GM12878 (cell line): ENCODE measurements around the gene KIF3A. TPM values are rescaled to one million over a fixed set of nuclear protein-coding genes. Genes with fewer than 3 reads are reported as not detected.

ENCODE experiments used
- ATAC-seq: fragments of 200-7000 bp; cut with Tn5 transposase; 3 replicates; pipeline ENCODE4 v1.9.1; 2020; ENCODE audit warnings: mild to moderate bottlenecking, moderate library complexity
- BruUV-seq: library from RNA; stranded (reverse); fragments of 400-500 nt; replicated peaks from 2 replicates; lab custom pipeline; 2021; lab: Mats Ljungman, UMichigan
- CTCF ChIA-PET: fragments of 300-600 bp; sonication (Branson Sonifier 250); formaldehyde crosslinking; extraction: SDS; loops from one replicate; lab custom pipeline; 2021; ENCODE audit warnings: inconsistent platforms; lab: Yijun Ruan, JAX
- POLR2A ChIA-PET: fragments of 350-600 bp; formaldehyde crosslinking; extraction: SDS; loops from one replicate; lab custom pipeline; 2021; ENCODE audit warnings: inconsistent platforms; lab: Charles Lee
- RAD21 ChIA-PET: fragments of 300-600 bp; sonication (Branson Sonifier 250); formaldehyde crosslinking; loops from one replicate; lab custom pipeline; 2023; ENCODE audit warnings: antibody characterized with exemption; ENCODE audit not compliant: unreplicated experiment; lab: Charles Lee
- SMC1A ChIA-PET: fragments of 300-600 bp; sonication (Branson Sonifier 250); formaldehyde crosslinking; loops from one replicate; lab custom pipeline; 2023; ENCODE audit not compliant: unreplicated experiment, uncharacterized antibody; lab: Charles Lee
- DNase-seq: peaks from one replicate; pipeline ENCODE4 v3.0.0-alpha.2; 2011; ENCODE audit warnings: low read depth, low spot score
- FAIRE-seq: peaks from 3 replicates; lab custom pipeline; 2011; peaks lifted over from hg19 to GRCh38; lab: Jason Lieb, UNC
- H2AFZ ChIP-seq: 2 replicates; pipeline ENCODE4 v1.6.0; 2011; ENCODE audit warnings: low read depth, low read length, control low read depth; ENCODE audit not compliant: control insufficient read depth
- H3K27ac ChIP-seq: 2 replicates; pipeline ENCODE4 v1.5.1; 2011; ENCODE audit warnings: control low read depth; ENCODE audit not compliant: control insufficient read depth, insufficient read depth
- H3K27me3 ChIP-seq, 2 experiments: replicated peaks in 1 of 2; 2 replicates each; pipeline versions ENCODE4 v1.6.0 to v1.6.1; 2011; ENCODE audit warnings: low read length in 1 of 2; ENCODE audit not compliant: control insufficient read depth in 2 of 2, insufficient read depth in 2 of 2
- H3K36me3 ChIP-seq, 2 experiments: 2 replicates each; pipeline ENCODE4 v1.5.1; 2011; ENCODE audit warnings: low read length in 1 of 2; ENCODE audit not compliant: control insufficient read depth in 2 of 2, insufficient read depth in 2 of 2
- H3K4me1 ChIP-seq: 2 replicates; pipeline ENCODE4 v1.6.1; 2011; ENCODE audit warnings: mild to moderate bottlenecking, low read length, moderate library complexity, mixed read lengths; ENCODE audit not compliant: control insufficient read depth, insufficient read depth
- H3K4me2 ChIP-seq: 2 replicates; pipeline ENCODE4 v1.6.0; 2011; ENCODE audit warnings: control low read depth; ENCODE audit not compliant: control insufficient read depth, insufficient read depth
- H3K4me3 ChIP-seq: fragments of 200-600 bp; sonication (generic); 2 replicates; pipeline ENCODE4 v1.5.1; 2016
- H3K79me2 ChIP-seq: 2 replicates; pipeline ENCODE4 v1.6.0; 2011; ENCODE audit warnings: low read length; ENCODE audit not compliant: control insufficient read depth, insufficient read depth
- H3K9ac ChIP-seq: 2 replicates; pipeline ENCODE4 v1.8.0; 2011; ENCODE audit warnings: low read length, control low read depth, mixed read lengths; ENCODE audit not compliant: control insufficient read depth, insufficient read depth
- H3K9me3 ChIP-seq: replicated peaks from 3 replicates; pipeline ENCODE4 v1.5.1; 2011; ENCODE audit warnings: mild to moderate bottlenecking, low read length; ENCODE audit not compliant: control insufficient read depth, insufficient read depth
- H4K20me1 ChIP-seq: 2 replicates; pipeline ENCODE4 v1.6.0; 2011; ENCODE audit not compliant: control insufficient read depth, insufficient read depth
- CUX1 ChIP-seq: IDR thresholded peaks from 2 replicates; pipeline ENCODE4 v1.6.1; 2012; ENCODE audit warnings: improper control_type of control experiment, low read depth, low read length; ENCODE audit not compliant: insufficient replicate concordance
- DPF2 ChIP-seq: fragments of 450-650 bp; IDR thresholded peaks from 2 replicates; pipeline ENCODE4 v1.6.1; 2017; ENCODE audit warnings: mild to moderate bottlenecking
- IKZF1 ChIP-seq: fragments of 450-650 bp; conservative IDR thresholded peaks from 2 replicates; pipeline ENCODE4 v1.6.1; 2017; ENCODE audit warnings: antibody characterized with exemption, mild to moderate bottlenecking
- REST ChIP-seq: IDR thresholded peaks from 2 replicates; pipeline ENCODE4 v1.6.1; 2012; ENCODE audit warnings: mild to moderate bottlenecking, low read depth, low read length
- ZZZ3 ChIP-seq: IDR thresholded peaks from 2 replicates; pipeline ENCODE4 v1.6.1; 2011; ENCODE audit warnings: low read depth; ENCODE audit not compliant: control insufficient read depth, insufficient read length
- WGBS: methylation state at CpG from one replicate; pipeline ENCODE4 v1.1.6; 2016; ENCODE audit warnings: low lambda C conversion rate; ENCODE audit not compliant: insufficient replicate concordance, insufficient coverage; ENCODE audit errors: missing lambda C conversion rate; 5-methylcytosine and 5-hydroxymethylcytosine counted together
- in situ Hi-C: fragments of 300-500 bp; cut with MboI; formaldehyde crosslinking; loops from 9 replicates; pipeline ENCODE4 v1.14.3; 2018; ENCODE audit warnings: mixed read lengths
- intact Hi-C: fragments of 100-400 bp; cut with micrococcal nuclease; formaldehyde crosslinking; loops from one replicate; pipeline ENCODE4 v1.14.2; 2022; ENCODE audit not compliant: unreplicated experiment
- polyA plus RNA-seq, 11 experiments: library from polyadenylated mRNA; depleted of rRNA in 4 of 11; unstranded in 6 of 11; stranded (reverse) in 5 of 11; fragments of >200 nt; fragmentation: Nextera tagmentation in 4 of 11; fragmentation: Illumina TruSeq in 1 of 11; extraction: Ambion mirVana in 4 of 11; extraction: Trizol in 1 of 11; gene quantifications; 1 replicate in 1 of 11; 2 replicates in 10 of 11; pipeline versions ENCODE4 v1.2.1 to v1.2.3, GENCODE V29; 2011 to 2016; ENCODE audit warnings: inconsistent platforms in 2 of 11, missing spikeins in 2 of 11, low read depth in 1 of 11
- total RNA-seq, 4 experiments: library from RNA; depleted of rRNA in 3 of 4; stranded (reverse); fragments of >200 nt in 3 of 4; fragmentation: Illumina TruSeq in 1 of 4; extraction: Trizol in 1 of 4; gene quantifications; 2 replicates each; pipeline versions ENCODE4 v1.2.1 to v1.2.3, GENCODE V29; 2013 to 2021

The KIF3A gene
- total and polyA plus RNA-seq, 10 of the 15 experiments (the other 5 are each of a cell fraction or from before 2014, with no cell fraction given): 2.7 to 36.5 (median 10.0) TPM

- Histone ChIP-seq H3K79me2 (no peaks in the 10 kb centered on the region), H3K27ac (no peak overlapping the region), H3K4me2 (no peak overlapping the region), H3K4me3 (no peak overlapping the region), H3K4me1 (peaks cover 11% of the 10 kb centered on the region), H3K9ac (no peak overlapping the region), H2AFZ (no peak overlapping the region), H3K27me3 (no peaks in the 10 kb centered on the region), H4K20me1 (no peaks in the 10 kb centered on the region), H3K36me3 (no peaks in the 10 kb centered on the region)
- DNase-seq: no peak
- ChIA-PET CTCF (interaction anchor here (0.9 to 1.4 kb wide), 4 partner anchors 20 to 277 kb away, joined by 3 to 5 read pairs (median 4); no protein-coding TSS in a partner anchor), SMC1A (interaction anchor here (0.9 to 2.5 kb wide), 7 partner anchors 10 to 317 kb away, joined by 3 to 10 read pairs (median 6); partner anchors contain the start of gene SOWAHA), RAD21 (interaction anchor here (1.9 kb wide), 1 partner anchor 25 kb away, joined by 7 read pairs; no protein-coding TSS in a partner anchor), POLR2A (interaction anchor here (0.5 to 0.7 kb wide), 2 partner anchors 49 to 273 kb away, joined by 3 to 6 read pairs; no protein-coding TSS in a partner anchor)
- no peak for FAIRE-seq
- BruUV-seq: no TSS peak
- in situ Hi-C loops: no loop called here
- no peak for ATAC-seq
- WGBS: 51% methylated on average over 4 of the region's 4 CpGs
- TF ChIP-seq ZZZ3 (no peak), DPF2 (no peak), CUX1 (no peak), REST (no peak), IKZF1 (no peak)
- TF ChIP-seq, all 136 proteins: peak for 0
- intact Hi-C loops: no loop called here
- H3K9me3 ChIP-seq: no peaks in the 10 kb centered on the region
Observed at GRCh38 chr5:132782101-132782500, 44.8 kb upstream of the KIF3A start.
